GM20431 (cell line): Measurements from ENCODE around the gene SLC35B4.

Experiments used
- in situ Hi-C: fragments of 300-500 bp; cut with MseI, MboI; formaldehyde crosslinking; loops from one replicate; pipeline ENCODE4 v1.15.0; 2020; ENCODE audit warnings: low sequenced_read_pairs; ENCODE audit not compliant: unreplicated experiment

Gene SLC35B4

DNA sequence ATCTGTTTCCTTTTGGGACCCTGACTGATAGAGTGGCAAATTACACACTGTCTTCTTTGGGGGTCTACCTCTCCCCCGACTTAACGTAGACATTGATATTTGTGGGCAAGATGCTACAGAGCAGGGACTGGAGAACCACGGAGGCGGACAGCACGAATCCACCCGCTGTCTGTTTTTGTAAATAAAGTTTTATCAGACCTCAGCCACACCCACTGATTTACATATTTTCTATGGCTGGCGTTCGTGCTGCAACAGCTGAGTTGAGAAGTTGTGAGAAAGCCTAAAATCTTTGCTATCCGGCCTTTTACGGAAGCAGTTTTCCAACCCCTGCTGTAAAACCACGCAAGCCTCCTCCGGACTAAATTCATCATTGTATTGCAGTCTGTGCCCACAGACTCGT is 17.2 kb upstream of the SLC35B4 start:
- in situ Hi-C loops = loop anchor here (25.0 kb wide), 1 partner anchor 197 kb away; the partner anchor contains the start of gene LRGUK

DNA sequence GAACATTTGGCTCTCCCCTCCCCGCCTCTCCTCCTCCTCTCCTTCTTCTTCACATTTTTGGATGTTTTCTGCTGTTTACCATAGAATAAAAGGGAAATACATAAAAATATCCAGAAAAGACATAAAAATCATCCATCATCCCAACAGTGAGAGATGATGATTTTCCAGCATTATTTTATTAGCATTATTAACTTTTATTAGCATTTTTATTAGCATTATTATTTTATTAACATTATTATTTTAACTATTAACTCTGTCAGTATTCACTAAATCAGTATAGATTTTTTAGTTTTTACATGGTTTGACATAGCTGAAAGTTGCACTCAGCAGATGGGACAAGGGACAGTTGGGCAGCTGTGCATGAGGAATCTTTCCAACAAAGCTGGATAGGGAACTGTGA is 16.2 kb upstream of the SLC35B4 start:
- in situ Hi-C loops = loop anchor here (25.0 kb wide), 1 partner anchor 196 kb away; the partner anchor contains the start of gene LRGUK

DNA sequence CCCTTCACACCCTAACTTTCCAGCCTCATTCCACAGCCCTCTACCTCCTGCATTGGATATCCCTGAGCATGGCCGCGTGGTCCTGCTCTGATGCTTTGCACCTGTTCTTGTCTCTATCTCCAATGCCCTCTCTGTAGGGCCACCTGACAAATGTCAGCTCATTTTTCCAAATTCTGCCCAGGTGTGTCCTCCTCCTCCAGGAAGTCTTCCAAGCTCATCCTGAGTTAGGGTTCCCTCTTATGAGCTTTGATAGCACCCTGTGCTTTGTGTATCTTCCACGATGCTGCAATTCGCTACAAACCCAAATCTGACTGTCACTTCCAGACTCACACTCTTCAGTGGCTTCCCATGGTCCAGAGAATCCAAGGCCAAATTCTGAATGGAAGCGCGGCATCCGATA is 14.7 kb upstream of the SLC35B4 start:
- in situ Hi-C loops = loop anchor here (25.0 kb wide), 1 partner anchor 194 kb away; the partner anchor contains the start of gene LRGUK

DNA sequence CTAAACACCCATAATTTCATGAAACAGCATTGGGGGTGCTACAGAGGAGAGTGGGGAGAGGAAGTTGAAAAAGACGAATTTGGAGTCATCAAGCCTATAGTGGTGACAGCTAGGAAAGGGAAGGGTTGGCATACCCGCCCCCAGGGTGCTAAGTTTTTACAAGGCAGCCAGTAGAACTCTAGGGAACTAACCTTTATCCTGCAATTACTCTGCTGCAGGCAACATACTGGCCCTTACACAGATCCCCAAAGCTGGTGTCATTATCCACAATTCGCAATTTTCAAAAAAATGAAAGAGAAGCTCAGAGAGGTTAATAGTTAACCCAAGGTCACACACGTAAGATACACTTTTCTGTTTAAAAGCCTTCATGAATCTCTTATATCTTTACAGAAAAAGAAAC is 14.2 kb upstream of the SLC35B4 start:
- in situ Hi-C loops = loop anchor here (25.0 kb wide), 1 partner anchor 194 kb away; the partner anchor contains the start of gene LRGUK

DNA sequence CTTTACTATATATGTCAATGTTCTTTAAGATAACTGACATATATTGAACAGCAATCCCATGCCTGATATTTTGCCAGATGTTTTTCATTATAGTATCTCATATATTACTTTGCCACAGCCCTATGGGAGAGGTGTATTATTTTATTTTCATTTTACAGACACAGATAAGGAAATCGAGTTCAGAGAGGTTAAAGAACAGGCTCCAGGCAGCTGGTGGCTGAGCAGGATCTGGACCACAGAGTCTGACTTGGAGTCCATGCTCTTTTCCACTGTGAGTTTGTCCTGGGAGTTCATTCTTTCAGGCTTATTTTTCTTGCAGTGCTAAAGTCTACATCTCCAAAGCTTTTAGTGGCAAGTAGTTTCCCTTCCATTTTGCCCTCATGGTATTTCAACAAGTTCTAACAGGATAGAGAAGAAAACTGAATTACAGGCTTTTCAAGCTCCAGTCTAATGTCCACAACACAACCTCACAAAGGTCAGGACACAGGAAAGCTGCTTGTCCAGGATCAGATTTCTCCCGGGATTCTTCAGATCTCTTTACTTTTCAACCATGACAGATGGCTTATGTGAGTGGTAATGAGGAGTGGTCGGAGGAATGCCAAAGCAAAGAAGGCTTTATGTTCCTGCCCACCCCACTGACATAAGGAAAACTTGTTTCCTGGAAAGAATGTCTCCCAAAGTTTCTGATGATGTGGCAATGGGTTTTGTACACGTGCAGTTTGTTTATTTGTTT is 13.1 kb upstream of the SLC35B4 start:
- in situ Hi-C loops = loop anchor here (25.0 kb wide), 1 partner anchor 192 kb away; the partner anchor contains the start of gene LRGUK

DNA sequence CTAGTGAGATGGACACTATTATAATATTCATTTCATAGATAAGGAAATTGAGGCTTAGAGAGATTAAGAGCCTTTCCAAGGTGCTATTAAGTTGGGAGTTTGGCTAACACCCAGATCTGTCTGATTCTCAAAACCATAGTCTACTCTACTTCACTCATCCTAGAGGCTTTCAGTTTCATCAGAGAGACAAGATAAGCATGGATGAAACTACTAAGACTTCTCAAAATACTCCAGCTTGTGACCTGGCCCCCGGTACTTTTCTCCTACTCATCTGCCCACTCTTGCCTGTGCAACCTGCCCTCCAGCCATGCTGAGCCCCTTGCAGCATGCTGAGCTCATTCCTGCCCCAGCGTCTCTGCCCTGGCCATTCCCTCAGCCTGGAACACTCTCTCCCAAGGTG is 12.2 kb upstream of the SLC35B4 start:
- in situ Hi-C loops = loop anchor here (25.0 kb wide), 1 partner anchor 192 kb away; the partner anchor contains the start of gene LRGUK

DNA sequence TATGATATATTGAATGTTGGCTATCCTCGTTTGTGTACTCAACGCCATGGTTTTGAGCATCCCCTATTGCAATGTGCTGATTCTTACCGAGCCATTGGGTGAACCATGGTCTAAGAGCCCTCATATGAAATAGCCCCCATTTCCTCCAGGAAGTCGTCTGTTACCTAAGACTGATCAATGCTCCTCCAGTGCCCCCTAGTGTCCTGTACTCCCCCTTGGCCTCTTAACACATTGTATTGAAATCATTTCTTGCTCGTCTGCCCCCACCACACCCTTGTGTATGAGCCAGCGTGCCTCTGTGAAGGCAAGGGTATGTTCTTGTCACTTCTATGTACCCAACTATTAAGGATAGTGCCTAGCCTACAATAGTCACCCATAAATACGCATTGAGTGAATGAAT is 11.2 kb upstream of the SLC35B4 start:
- in situ Hi-C loops = loop anchor here (25.0 kb wide), 1 partner anchor 191 kb away; the partner anchor contains the start of gene LRGUK

DNA sequence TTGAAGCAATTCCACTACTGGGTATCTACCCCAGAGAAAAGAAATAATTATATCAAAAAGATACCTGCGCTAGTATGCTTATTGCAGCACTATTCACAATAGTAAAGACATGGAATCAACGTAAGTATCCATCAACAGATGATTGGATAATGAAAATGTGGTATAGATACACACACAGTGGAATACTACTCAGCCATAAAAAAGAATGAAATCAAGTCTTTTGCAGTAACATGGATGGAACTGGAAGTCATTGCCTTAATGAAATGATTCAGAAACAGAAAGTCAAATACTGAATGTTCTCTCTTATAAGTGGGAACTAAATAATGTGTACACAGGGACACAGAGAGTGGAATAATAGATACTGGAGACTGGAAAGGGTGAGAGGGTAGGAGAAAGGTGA is 7.4 kb upstream of the SLC35B4 start:
- in situ Hi-C loops = no loop called here

DNA sequence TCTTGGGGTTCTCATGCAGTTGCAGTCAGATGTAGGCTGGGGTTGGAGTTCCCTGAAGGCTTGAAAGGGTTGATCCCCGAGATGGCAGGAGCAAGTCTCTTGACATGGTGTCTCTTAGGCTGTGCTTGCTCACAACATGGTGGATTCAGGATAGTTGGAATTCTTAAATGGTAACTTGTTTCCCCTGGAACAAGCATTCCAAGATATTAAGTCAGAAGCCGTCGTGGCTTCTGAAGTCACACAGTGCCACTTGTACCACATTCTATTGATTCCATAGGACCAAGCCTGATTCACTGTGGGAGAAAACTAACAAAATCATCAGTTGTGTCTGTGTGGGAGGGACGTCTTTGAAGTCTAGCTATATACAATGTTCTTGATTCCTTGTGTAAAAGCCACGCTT is 3.5 kb upstream of the SLC35B4 start:
- in situ Hi-C loops = no loop called here

DNA sequence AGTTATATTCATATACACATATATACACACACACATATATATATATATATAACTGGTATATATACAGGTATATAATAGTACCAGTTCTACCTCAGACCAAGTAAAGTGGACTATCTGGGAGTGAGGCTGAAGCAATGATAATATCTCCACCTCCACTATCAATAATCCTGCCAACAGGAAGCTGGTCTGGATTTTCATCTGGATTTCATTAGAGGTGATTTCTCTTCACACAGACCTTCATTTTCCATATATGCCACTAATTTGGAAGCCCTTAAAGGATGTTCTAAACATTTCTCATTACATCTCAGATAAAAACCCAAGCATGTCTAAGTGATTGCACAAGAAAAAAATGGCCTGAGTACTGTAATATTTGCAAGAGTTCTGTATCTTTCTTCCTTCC is 1.7 kb upstream of the SLC35B4 start:
- in situ Hi-C loops = no loop called here

DNA sequence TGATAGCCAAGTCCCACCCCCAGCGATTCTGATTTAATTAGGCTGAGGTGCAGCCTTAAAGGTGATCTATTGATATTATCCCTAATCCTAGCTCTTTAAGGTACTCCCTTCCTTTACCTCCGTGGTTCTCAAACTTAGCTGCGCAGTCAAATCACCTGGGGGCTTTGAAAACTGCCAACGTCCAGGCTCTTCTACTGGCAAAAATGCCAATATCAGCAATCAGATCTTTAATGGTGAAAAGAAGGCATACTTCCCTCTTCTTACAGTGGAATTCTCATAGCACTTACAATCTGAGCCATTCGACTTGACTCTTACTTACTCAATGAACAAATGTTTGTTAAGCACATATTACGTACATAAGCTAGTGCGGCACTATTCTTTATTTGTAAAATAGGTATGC is 704 bp upstream of the SLC35B4 start:
- in situ Hi-C loops = no loop called here

DNA sequence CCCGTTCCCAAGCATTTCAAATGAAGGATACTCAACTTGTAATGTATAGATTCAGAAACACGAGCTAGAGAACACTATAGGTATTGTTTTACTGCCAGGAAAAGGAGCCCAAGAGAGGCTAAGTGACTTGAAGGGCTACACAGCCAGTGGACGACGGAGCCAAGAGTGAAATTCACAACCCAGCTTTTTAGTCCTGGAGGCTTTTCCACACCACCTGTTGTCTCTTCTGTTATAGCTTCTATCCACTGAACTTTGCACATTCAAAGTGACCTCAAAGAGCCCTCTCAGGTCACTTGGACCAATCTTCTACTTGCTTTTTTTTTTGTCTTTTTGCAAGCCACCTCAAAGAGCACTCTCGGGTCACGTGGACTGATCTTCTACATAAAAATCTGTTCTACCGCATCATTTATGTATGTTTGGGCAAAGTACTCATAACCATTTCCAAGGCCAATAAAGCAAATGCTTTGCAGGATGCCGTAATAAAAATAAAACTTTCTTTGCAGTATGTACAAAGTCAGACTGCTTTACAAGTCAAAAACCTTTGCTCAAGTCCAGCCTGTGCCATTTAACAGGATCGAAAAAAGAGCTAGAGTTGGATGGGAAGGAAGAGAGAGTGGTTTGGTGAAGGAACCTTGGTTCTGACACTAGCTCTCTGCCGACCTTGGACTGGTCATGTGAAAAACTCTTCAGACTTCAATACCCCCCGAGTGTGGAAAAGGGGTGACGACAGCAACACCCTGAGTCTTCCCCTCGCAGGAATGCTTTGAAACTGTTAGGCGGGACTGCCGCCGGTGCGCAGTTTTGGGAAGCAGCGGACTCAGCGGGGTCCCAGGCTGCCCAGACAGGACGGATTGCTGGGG is 821 bp downstream of the SLC35B4 start:
- in situ Hi-C loops = no loop called here

DNA sequence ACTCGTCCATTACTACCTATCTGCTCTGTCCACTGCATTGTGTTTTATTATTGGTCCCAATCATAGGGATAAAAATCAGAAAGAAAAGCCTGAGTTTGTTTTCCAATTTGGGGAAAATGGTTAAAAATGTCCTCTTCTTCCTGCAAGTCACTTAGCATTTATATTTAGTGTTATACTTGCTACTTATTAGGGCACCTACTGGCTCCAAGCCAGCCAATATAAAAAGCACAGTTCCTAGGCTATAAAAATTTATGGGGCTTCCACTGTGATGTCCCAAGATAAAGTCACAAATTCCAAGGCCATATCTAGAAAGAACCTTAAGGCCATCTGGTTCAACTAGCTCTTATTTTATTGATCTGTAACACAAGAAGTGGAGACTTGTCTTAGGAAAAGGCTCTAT is 3.2 kb downstream of the SLC35B4 start:
- in situ Hi-C loops = no loop called here

DNA sequence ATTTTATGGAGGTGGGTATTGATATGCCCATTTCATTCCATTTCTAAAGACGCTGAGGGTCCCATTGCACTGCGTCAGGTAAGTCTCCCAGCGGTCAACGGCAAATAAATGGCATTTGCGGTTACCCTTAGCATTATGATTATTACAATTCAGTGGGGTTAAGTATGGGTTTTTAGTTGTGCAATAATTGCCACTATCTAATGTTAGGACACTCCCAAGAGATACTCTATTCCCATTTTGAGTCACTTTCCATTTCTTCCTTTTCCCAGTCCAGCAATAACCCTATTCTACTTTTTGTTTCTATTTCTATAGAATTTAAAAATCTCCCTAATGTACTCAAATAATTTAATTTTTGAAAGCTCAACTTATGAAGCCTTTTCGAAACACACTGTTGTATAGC is 4.0 kb downstream of the SLC35B4 start:
- in situ Hi-C loops = no loop called here

DNA sequence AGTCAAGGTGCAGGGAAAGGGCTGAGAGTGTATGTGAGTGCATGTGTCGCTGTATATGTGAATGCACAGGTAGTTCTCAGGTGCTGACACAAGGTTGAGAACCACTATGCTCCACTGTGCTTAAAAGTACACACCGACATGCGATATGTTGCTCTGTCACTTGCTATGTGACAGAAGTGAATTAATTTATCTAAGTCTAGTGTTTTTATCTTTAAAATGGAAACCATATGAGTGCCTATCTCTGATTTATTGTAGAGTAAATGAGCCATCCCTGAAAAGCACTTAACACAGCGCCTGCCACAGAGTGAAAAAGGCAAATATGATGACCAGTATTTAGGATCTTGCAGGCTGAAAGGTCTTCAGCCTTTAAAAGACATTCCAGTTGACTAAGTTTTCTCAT is 4.9 kb downstream of the SLC35B4 start:
- in situ Hi-C loops = no loop called here

DNA sequence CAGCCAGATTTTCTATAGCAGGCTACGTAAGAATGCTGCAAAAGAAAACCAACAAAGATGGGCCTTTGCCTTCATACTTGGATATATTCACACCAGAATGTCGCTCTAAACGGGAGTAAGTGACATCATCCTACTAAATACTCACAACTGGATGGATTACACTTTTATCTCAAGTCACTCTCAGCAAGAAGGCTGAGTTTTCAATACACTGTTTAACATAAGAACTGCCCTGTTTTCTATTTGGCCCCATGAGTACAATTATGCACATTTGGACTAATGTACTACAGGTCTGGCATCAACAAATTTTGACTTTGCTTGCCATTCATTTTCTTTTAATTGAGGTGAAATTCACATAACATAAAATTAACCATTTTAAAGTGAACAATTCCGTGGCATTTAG is 8.2 kb downstream of the SLC35B4 start:
- in situ Hi-C loops = no loop called here

DNA sequence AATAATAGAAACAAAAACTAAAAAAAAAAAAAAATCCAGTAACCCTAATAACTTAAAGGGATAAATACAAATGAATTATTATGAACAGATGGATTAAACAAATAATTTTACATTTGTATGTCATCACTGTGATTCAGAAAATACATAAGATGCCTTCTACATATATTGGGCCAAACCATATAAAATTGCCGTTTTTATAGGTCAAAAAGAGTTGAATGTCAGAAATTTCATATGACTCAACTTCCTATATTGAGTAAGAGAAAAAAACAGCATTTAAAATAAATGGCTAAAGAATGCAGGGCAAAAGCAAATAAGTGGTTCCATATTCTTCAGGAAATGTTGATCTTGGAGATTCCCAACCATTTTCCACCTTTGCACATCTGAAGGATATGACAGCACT is 9.4 kb downstream of the SLC35B4 start:
- in situ Hi-C loops = no loop called here

DNA sequence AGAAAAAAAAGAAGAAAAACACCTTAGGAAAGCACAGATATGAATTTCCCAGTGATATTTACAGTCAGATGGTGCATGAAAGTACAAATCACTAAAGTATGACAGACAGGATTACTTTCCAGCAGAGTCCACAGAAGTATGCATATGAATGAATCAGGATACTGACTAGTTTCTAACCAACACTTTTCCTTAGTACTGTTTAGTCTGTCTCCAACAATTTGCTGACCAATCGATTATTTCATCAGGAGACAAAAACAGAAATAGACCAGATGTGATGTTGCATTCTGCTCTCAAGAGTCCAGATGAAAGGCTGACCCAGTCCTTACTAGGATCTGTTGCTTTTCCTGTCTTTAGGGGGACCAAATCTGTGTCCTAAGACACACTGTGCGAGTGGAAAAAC is 14.6 kb downstream of the SLC35B4 start:
- in situ Hi-C loops = no loop called here

DNA sequence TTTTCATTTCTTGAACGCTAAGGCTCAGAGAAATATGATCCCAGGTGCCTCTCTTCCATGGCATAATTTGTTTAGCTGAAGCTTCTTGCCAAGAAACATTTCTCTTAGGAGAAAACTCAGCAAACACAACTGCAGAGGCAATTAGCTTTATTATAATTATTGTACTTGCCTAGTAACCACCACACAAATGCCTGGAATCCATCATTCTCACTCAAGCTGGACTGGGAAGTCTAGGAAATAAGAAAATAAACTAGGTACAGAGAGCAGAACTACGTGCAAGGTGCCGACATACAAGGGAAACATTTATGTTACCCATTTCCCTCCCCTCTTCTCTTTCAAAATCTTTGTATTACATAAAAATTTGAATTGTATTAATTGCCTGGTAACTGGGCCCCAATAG is 15.1 kb downstream of the SLC35B4 start:
- in situ Hi-C loops = no loop called here

DNA sequence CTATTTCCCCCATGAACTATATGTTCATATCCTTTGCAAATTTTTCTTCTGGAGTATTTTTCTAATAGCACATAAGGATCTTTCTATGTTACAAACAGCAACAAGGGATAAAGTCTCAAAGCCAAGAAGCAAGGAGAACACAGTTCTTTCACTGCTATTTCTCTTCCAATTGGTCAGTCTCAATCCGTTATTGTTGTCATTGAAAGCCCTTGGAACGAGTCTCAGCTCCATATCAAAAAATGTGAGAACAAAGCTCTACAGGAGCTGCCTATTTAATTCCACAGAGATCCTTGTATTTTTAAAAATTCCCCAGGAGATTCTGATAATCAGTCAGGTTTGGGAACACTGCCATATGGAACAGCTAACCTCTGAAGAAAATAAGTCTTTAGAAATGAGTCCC is 15.7 kb downstream of the SLC35B4 start:
- in situ Hi-C loops = no loop called here
